KOPT-K1 (cell line): ENCODE data around the gene ANAPC1.
"Not testable (repeated sequence)": the region's sequence is repeated elsewhere in the genome, so short reads cannot be mapped to it uniquely, and the experiment has no call there.

Experiments used
- H3K27ac ChIP-seq: fragments of 200-600 bp; sonication (generic); 2 replicates; pipeline ENCODE4 v1.5.1; 2016; ENCODE audit warnings: antibody characterized with exemption, mild to moderate bottlenecking, low read depth, low read length; ENCODE audit not compliant: poor library complexity, severe bottlenecking
- H3K36me3 ChIP-seq: fragments of 200-600 bp; sonication (generic); 2 replicates; pipeline ENCODE4 v1.5.1; 2017; ENCODE audit warnings: antibody characterized with exemption, mild to moderate bottlenecking, low read length, moderate library complexity; ENCODE audit not compliant: insufficient read depth
- H3K9me3 ChIP-seq: fragments of 200-600 bp; sonication (generic); 2 replicates; pipeline ENCODE4 v1.5.1; 2017; ENCODE audit warnings: antibody characterized with exemption, low read length, mild to moderate bottlenecking; ENCODE audit not compliant: insufficient read depth, poor library complexity, severe bottlenecking

ANAPC1 gene

GRCh38 chr2:111883661-111884591, at the start of gene ANAPC1:
TSS of gene ANAPC1 (minus strand) at chr2:111884193. CDS start at chr2:111880825, 3,368 bp downstream.
- H3K9me3 ChIP-seq, result no peaks in the 10 kb centered on the region
- peaks cover 30% of the 10 kb centered on the region for H3K36me3 ChIP-seq
- peak within 1 kb of the TSS; percentile 79 for H3K27ac ChIP-seq

GRCh38 chr2:111932841-111933291, 48.9 kb upstream of the ANAPC1 start:
- Histone ChIP-seq H3K36me3 (no peaks in the 10 kb centered on the region), H3K9me3 (no peaks in the 10 kb centered on the region), H3K27ac (no peak overlapping the region)

GRCh38 chr2:111930875-111931274, 46.9 kb upstream of the ANAPC1 start:
- H3K9me3 ChIP-seq, result no peaks in the 10 kb centered on the region
- H3K36me3 ChIP-seq, result no peaks in the 10 kb centered on the region
- no peak overlapping the region for H3K27ac ChIP-seq

GRCh38 chr2:111930409-111930808, 46.4 kb upstream of the ANAPC1 start:
- no peak overlapping the region for H3K27ac ChIP-seq
- no peaks in the 10 kb centered on the region for H3K36me3 ChIP-seq
- H3K9me3 ChIP-seq, result no peaks in the 10 kb centered on the region

GRCh38 chr2:111927723-111928122, 43.7 kb upstream of the ANAPC1 start:
- no peaks in the 10 kb centered on the region for H3K36me3 ChIP-seq
- no peaks in the 10 kb centered on the region for H3K9me3 ChIP-seq
- no peak overlapping the region for H3K27ac ChIP-seq

- no peak overlapping the region for H3K27ac ChIP-seq
- no peaks in the 10 kb centered on the region for H3K9me3 ChIP-seq
- no peaks in the 10 kb centered on the region for H3K36me3 ChIP-seq
Observed at GRCh38 chr2:111924617-111925107, 40.7 kb upstream of the ANAPC1 start.

- Histone ChIP-seq H3K36me3 (no peaks in the 10 kb centered on the region), H3K27ac (no peak overlapping the region), H3K9me3 (no peaks in the 10 kb centered on the region)
Observed at GRCh38 chr2:111923276-111923804, 39.3 kb upstream of the ANAPC1 start.

- no peaks in the 10 kb centered on the region for H3K36me3 ChIP-seq
- H3K9me3 ChIP-seq, result no peaks in the 10 kb centered on the region
- no peak overlapping the region for H3K27ac ChIP-seq
Observed at GRCh38 chr2:111919794-111920608, 36.0 kb upstream of the ANAPC1 start.

GRCh38 chr2:111919365-111919764, 35.4 kb upstream of the ANAPC1 start:
- H3K27ac ChIP-seq, result no peak overlapping the region
- no peaks in the 10 kb centered on the region for H3K36me3 ChIP-seq

GRCh38 chr2:111918383-111918806, 34.4 kb upstream of the ANAPC1 start:
- Histone ChIP-seq H3K9me3 (no peaks in the 10 kb centered on the region), H3K36me3 (no peaks in the 10 kb centered on the region), H3K27ac (no peak overlapping the region)

More at GRCh38 chr2:111919365-111919764, 35.4 kb upstream of the ANAPC1 start:
- no peaks in the 10 kb centered on the region for H3K9me3 ChIP-seq

- H3K27ac ChIP-seq, result no peak overlapping the region
- no peaks in the 10 kb centered on the region for H3K36me3 ChIP-seq
- no peaks in the 10 kb centered on the region for H3K9me3 ChIP-seq
Observed at GRCh38 chr2:111917106-111917505, 33.1 kb upstream of the ANAPC1 start.

GRCh38 chr2:111912547-111912946, 28.6 kb upstream of the ANAPC1 start:
- Histone ChIP-seq H3K36me3 (no peaks in the 10 kb centered on the region), H3K27ac (no peak overlapping the region), H3K9me3 (no peaks in the 10 kb centered on the region)

GRCh38 chr2:111911295-111911977, 27.4 kb upstream of the ANAPC1 start:
- H3K9me3 ChIP-seq, H3K27ac ChIP-seq, H3K36me3 ChIP-seq: not testable (repeated sequence)

- Histone ChIP-seq H3K36me3 (no peaks in the 10 kb centered on the region), H3K27ac (no peak overlapping the region), H3K9me3 (no peaks in the 10 kb centered on the region)
Observed at GRCh38 chr2:111910609-111911277, 26.8 kb upstream of the ANAPC1 start.
